Stimulated activated CD8-positive, alpha-beta memory T cell treated with anti-CD3 and anti-CD28 coated beads, Interleukin-15, amount 100 ng/mL, for 24 hours (primary cell): ENCODE results near the gene CFAP45.

Source experiments
- DNase-seq: peaks from one replicate; pipeline ENCODE4 v3.0.0-alpha.2; 2020; ENCODE audit warnings: low read depth

CFAP45 gene

GRCh38 chr1:159826441-159827101 lies 73.4 kb downstream of the CFAP45 start, which contains the start of gene SLAMF8:
SLAMF8 (plus strand) TSS chr1:159826873; CDS start chr1:159826899, 26 bp downstream.
- no peak for DNase-seq

- DNase-seq, result no peak
Measured at GRCh38 chr1:159825564-159825963, 74.4 kb downstream of the CFAP45 start.

GRCh38 chr1:159823406-159823805 lies 76.6 kb downstream of the CFAP45 start:
- no peak for DNase-seq
